HepG2 (cell line): Measurements from ENCODE around the gene CFAP119. TPM values are rescaled to one million over a fixed set of nuclear protein-coding genes. Genes with fewer than 3 reads are reported as not detected.
"Not testable (repeated sequence)": the region's sequence is repeated elsewhere in the genome, so short reads cannot be mapped to it uniquely, and the experiment has no call there.

Experiments used
- CREB1 ChIP-seq, 2 experiments: fragments of 450-650 bp in 1 of 2; IDR thresholded peaks; 2 replicates each; pipeline ENCODE4 v1.6.1; 2016 to 2017; ENCODE audit warnings: control low read depth in 1 of 2, mild to moderate bottlenecking in 1 of 2, missing compliant biosample characterization in 1 of 2, missing genetic modification characterization in 1 of 2
- FOSL2 ChIP-seq: sonication (generic); formaldehyde crosslinking; IDR thresholded peaks from 2 replicates; pipeline ENCODE4 v1.4.0; 2020; ENCODE audit warnings: missing genetic modification reagents
- FOXP1 ChIP-seq, 2 experiments: fragments of 450-650 bp in 1 of 2; IDR thresholded peaks; 2 replicates each; pipeline ENCODE4 v1.6.1; 2017 to 2018; ENCODE audit warnings: antibody characterized with exemption in 1 of 2
- GATAD1 ChIP-seq: IDR thresholded peaks from 2 replicates; pipeline ENCODE4 v1.6.1; 2016; ENCODE audit warnings: missing genetic modification reagents, missing compliant biosample characterization
- HDAC2 ChIP-seq: sonication (generic); formaldehyde crosslinking; IDR thresholded peaks from 2 replicates; pipeline ENCODE4 v1.4.0; 2020; ENCODE audit warnings: missing genetic modification reagents
- HMG20A ChIP-seq: IDR thresholded peaks from 2 replicates; pipeline ENCODE4 v1.6.1; 2016; ENCODE audit warnings: borderline replicate concordance
- HNF4A ChIP-seq: sonication (generic); formaldehyde crosslinking; IDR thresholded peaks from 2 replicates; pipeline ENCODE4 v1.4.0; 2020; ENCODE audit warnings: missing genetic modification reagents
- KAT7 ChIP-seq: IDR thresholded peaks from 2 replicates; pipeline ENCODE4 v1.6.1; 2018; ENCODE audit warnings: borderline replicate concordance, missing compliant biosample characterization
- KDM1A ChIP-seq: IDR thresholded peaks from 2 replicates; pipeline ENCODE4 v1.6.1; 2016; ENCODE audit warnings: missing compliant biosample characterization
- NCOA2 ChIP-seq: sonication (generic); formaldehyde crosslinking; IDR thresholded peaks from 2 replicates; pipeline ENCODE4 v1.8.0; 2022; ENCODE audit warnings: inconsistent platforms
- NR2F1 ChIP-seq, 2 experiments: fragments of 450-650 bp in 1 of 2; formaldehyde crosslinking in 1 of 2; IDR thresholded peaks; 2 replicates each; pipeline versions ENCODE4 v1.5.0 to v1.6.1; 2016 to 2020; ENCODE audit warnings: mild to moderate bottlenecking in 1 of 2, missing compliant biosample characterization in 1 of 2, missing genetic modification reagents in 1 of 2, moderate library complexity in 1 of 2
- NR2F6 ChIP-seq, 2 experiments: IDR thresholded peaks; 2 replicates each; pipeline ENCODE4 v1.6.1; 2016; ENCODE audit warnings: antibody characterized with exemption in 1 of 2, mild to moderate bottlenecking in 1 of 2
- PITX1 ChIP-seq: sonication (generic); formaldehyde crosslinking; IDR thresholded peaks from 2 replicates; pipeline ENCODE4 v1.5.1; 2020; ENCODE audit warnings: mild to moderate bottlenecking, missing genetic modification reagents
- PPARG ChIP-seq: conservative IDR thresholded peaks from 2 replicates; pipeline ENCODE4 v1.6.1; 2016; ENCODE audit warnings: missing biosample characterization, missing genetic modification reagents
- RARA ChIP-seq: IDR thresholded peaks from 2 replicates; pipeline ENCODE4 v1.6.1; 2016; ENCODE audit warnings: missing genetic modification reagents, missing compliant biosample characterization
- SALL1 ChIP-seq: sonication (generic); formaldehyde crosslinking; IDR thresholded peaks from 2 replicates; pipeline ENCODE4 v1.8.0; 2022; ENCODE audit warnings: mild to moderate bottlenecking, missing genetic modification reagents
- SOX13 ChIP-seq, 3 experiments: fragments of 450-650 bp in 1 of 3; sonication (generic) in 1 of 3; formaldehyde crosslinking in 1 of 3; IDR thresholded peaks in 2 of 3; conservative IDR thresholded peaks in 1 of 3; 2 replicates each; pipeline versions ENCODE4 v1.5.0 to v1.6.1; 2016 to 2020; ENCODE audit warnings: antibody characterized with exemption in 1 of 3, mild to moderate bottlenecking in 1 of 3, missing compliant biosample characterization in 1 of 3, missing genetic modification reagents in 1 of 3, moderate library complexity in 1 of 3
- SOX6 ChIP-seq, 2 experiments: fragments of 450-650 bp in 1 of 2; sonication (generic) in 1 of 2; formaldehyde crosslinking in 1 of 2; IDR thresholded peaks; 2 replicates each; pipeline versions ENCODE4 v1.4.0 to v1.6.1; 2017 to 2020; ENCODE audit warnings: antibody characterized with exemption in 1 of 2, mild to moderate bottlenecking in 1 of 2, missing genetic modification reagents in 1 of 2
- ZBTB43 ChIP-seq: sonication (generic); formaldehyde crosslinking; conservative IDR thresholded peaks from 2 replicates; pipeline ENCODE4 v1.4.0; 2020; ENCODE audit warnings: missing genetic modification reagents
- ZBTB7B ChIP-seq: sonication (generic); formaldehyde crosslinking; IDR thresholded peaks from 2 replicates; pipeline ENCODE4 v1.4.0; 2020; ENCODE audit warnings: missing genetic modification reagents
- ZKSCAN8 ChIP-seq: IDR thresholded peaks from 2 replicates; pipeline ENCODE4 v1.6.1; 2016; ENCODE audit warnings: borderline replicate concordance, missing genetic modification reagents, missing compliant biosample characterization
- ZMYM3 ChIP-seq: sonication (generic); formaldehyde crosslinking; IDR thresholded peaks from 2 replicates; pipeline ENCODE4 v1.5.1; 2020; ENCODE audit warnings: mild to moderate bottlenecking, missing genetic modification reagents
- ZNF33A ChIP-seq: sonication (generic); formaldehyde crosslinking; IDR thresholded peaks from 2 replicates; pipeline ENCODE4 v1.5.1; 2020; ENCODE audit warnings: missing genetic modification reagents, mild to moderate bottlenecking, moderate library complexity, borderline replicate concordance
- ZNF572 ChIP-seq: sonication (generic); formaldehyde crosslinking; IDR thresholded peaks from 2 replicates; pipeline ENCODE4 v1.5.1; 2020; ENCODE audit warnings: mild to moderate bottlenecking, missing genetic modification reagents
- ZNF772 ChIP-seq: sonication (generic); formaldehyde crosslinking; IDR thresholded peaks from 2 replicates; pipeline ENCODE4 v1.5.0; 2020; ENCODE audit warnings: mild to moderate bottlenecking, missing genetic modification reagents
- ZNF792 ChIP-seq: IDR thresholded peaks from 2 replicates; pipeline ENCODE4 v1.6.1; 2016
- polyA plus RNA-seq, 8 experiments: library from polyadenylated mRNA; depleted of rRNA in 3 of 8; stranded (reverse) in 7 of 8; unstranded in 1 of 8; fragments of >200 nt; fragmentation: Illumina TruSeq in 4 of 8; extraction: Trizol in 4 of 8; gene quantifications; 2 replicates each; pipeline versions ENCODE4 v1.2.1 to v1.2.3, GENCODE V29; 2011 to 2016; ENCODE audit warnings: low read depth in 4 of 8, missing spikeins in 1 of 8, mixed read lengths in 1 of 8; ENCODE audit not compliant: insufficient read depth in 1 of 8
- total RNA-seq, 5 experiments: library from RNA; depleted of rRNA; stranded (reverse); fragments of >200 nt; fragmentation: Illumina TruSeq; extraction: Trizol; gene quantifications; 2 replicates each; pipeline ENCODE4 v1.2.3, GENCODE V29; 2016; ENCODE audit warnings: low read depth in 1 of 5

Gene CFAP119
- total and polyA plus RNA-seq, 2 of the 13 experiments (the other 11 are each of a cell fraction or from before 2014, with no cell fraction given), result 6.4 TPM

GRCh38 chr16:30808890-30809426, 47.1 kb upstream of the CFAP119 start (continued):
- TF ChIP-seq SOX6, SOX13, CREB1, FOXP1 (IDR thresholded peaks at IDR 0.05): not testable (repeated sequence)
- TF ChIP-seq SOX6 (CRISPR knock-in tag; IDR thresholded peaks at IDR 0.05) (peak; percentile 76), ZNF33A (CRISPR knock-in tag) (0 out of 2 replicates have a peak, but pooled peaks have one; percentile 35), SOX13 (CRISPR knock-in tag; conservative IDR thresholded peaks at IDR 0.05 in 1 of 2, IDR thresholded peaks at IDR 0.05 in 1 of 2) (peak in 1 of 2 experiments; percentile 78; a peak in 2 of 4 replicates), ZBTB43 (CRISPR knock-in tag) (0 out of 2 replicates have a peak, but pooled peaks have one; percentile 19), ZNF772 (peak; percentile 17; the same call in 1 of the 2 replicates), ZMYM3 (peak; percentile 53; the same call in 1 of the 2 replicates), HMG20A (peak; percentile 56; the same call in 1 of the 2 replicates), CREB1 (CRISPR knock-in tag; IDR thresholded peaks at IDR 0.05) (peak; percentile 43; the same call in 1 of the 2 replicates), PPARG (peak; percentile 31; the same call in 1 of the 2 replicates), PITX1 (CRISPR knock-in tag) (0 out of 2 replicates have a peak, but pooled peaks have one; percentile 47), HNF4A (CRISPR knock-in tag) (peak; percentile 86), KDM1A (CRISPR knock-in tag) (peak; percentile 23; the same call in 1 of the 2 replicates), GATAD1 (CRISPR knock-in tag) (0 out of 2 replicates have a peak, but pooled peaks have one; percentile 25), SALL1 (CRISPR knock-in tag) (peak; percentile 37; the same call in 1 of the 2 replicates), NR2F6 (IDR thresholded peaks at IDR 0.05) (peak; percentile 21; the same call in 1 of the 2 replicates), NR2F6 (CRISPR knock-in tag; IDR thresholded peaks at IDR 0.05) (peak; percentile 77), FOSL2 (CRISPR knock-in tag) (peak; percentile 56; the same call in 1 of the 2 replicates), ZBTB7B (CRISPR knock-in tag) (0 out of 2 replicates have a peak, but pooled peaks have one; percentile 44), ZNF792 (CRISPR knock-in tag) (0 out of 2 replicates have a peak, but pooled peaks have one; percentile 18), NCOA2 (peak; percentile 68), ZKSCAN8 (CRISPR knock-in tag) (peak; percentile 97), ZNF572 (CRISPR knock-in tag) (0 out of 2 replicates have a peak, but pooled peaks have one; percentile 32), KAT7 (peak; percentile 46; the same call in 1 of the 2 replicates), HDAC2 (CRISPR knock-in tag) (peak; percentile 62; the same call in 1 of the 2 replicates), FOXP1 (CRISPR knock-in tag; IDR thresholded peaks at IDR 0.05) (peak; percentile 73; the same call in 1 of the 2 replicates), NR2F1 (CRISPR knock-in tag; IDR thresholded peaks at IDR 0.05) (peak in 1 of 2 experiments; percentile 30; a peak in 1 of 4 replicates), RARA (peak; percentile 84)
